Measurements from ENCODE around the gene PTTG1IP. TPM values are rescaled to one million over a fixed set of nuclear protein-coding genes. Genes with fewer than 3 reads are reported as not detected.
A peak's percentile ranks its signal among the peaks of the same experiment; 100 is the strongest.

The PTTG1IP gene
- total and polyA plus RNA-seq, 2 of the 13 experiments (the other 11 are each of a cell fraction or from before 2014, with no cell fraction given): 161 to 700 TPM

- peak; percentile 53; the same call in 1 of the 2 replicates for TF ChIP-seq ZNF609 (CRISPR knock-in tag; IDR thresholded peaks at IDR 0.05; ENCODE audit: borderline replicate concordance)
- TF ChIP-seq ZNF800 (CRISPR knock-in tag; IDR thresholded peaks at IDR 0.05): peak; percentile 58
- no peak for TF ChIP-seq ZMYM2 (CRISPR knock-in tag; IDR thresholded peaks at IDR 0.05)
- no peak for TF ChIP-seq RBM22 (optimal IDR thresholded peaks at IDR 0.05; ENCODE audit: low read length)
- TF ChIP-seq ZFP36L2 (CRISPR knock-in tag; IDR thresholded peaks at IDR 0.05): no peak
- TF ChIP-seq GPBP1L1 (CRISPR knock-in tag; IDR thresholded peaks at IDR 0.05): no peak
- TF ChIP-seq POGZ (CRISPR knock-in tag; IDR thresholded peaks at IDR 0.05): peak; percentile 42; the same call in 1 of the 2 replicates
- peak; percentile 78 for TF ChIP-seq FOXA3 (CRISPR knock-in tag; IDR thresholded peaks at IDR 0.05)
- peak; percentile 36; the same call in 1 of the 2 replicates for TF ChIP-seq ISL2 (CRISPR knock-in tag; IDR thresholded peaks at IDR 0.05)
- TF ChIP-seq FIP1L1 (IDR thresholded peaks at IDR 0.05; ENCODE audit: borderline replicate concordance, insufficient read depth, low read depth, low read length): no peak
- TF ChIP-seq ZKSCAN8 (CRISPR knock-in tag; IDR thresholded peaks at IDR 0.05; ENCODE audit: borderline replicate concordance): no peak
- TF ChIP-seq ARID5B (CRISPR knock-in tag; IDR thresholded peaks at IDR 0.05): peak; percentile 85
- TF ChIP-seq GTF3A (CRISPR knock-in tag; conservative IDR thresholded peaks at IDR 0.05): no peak
- TF ChIP-seq TFAP4 (IDR thresholded peaks at IDR 0.05; ENCODE audit: borderline replicate concordance, low read depth): peak; percentile 60; the same call in 1 of the 2 replicates
Observed at GRCh38 chr21:44878053-44878982, 4.8 kb upstream of the PTTG1IP start (continued).

All from HepG2 (cell line).